Measurements from ENCODE around the gene CA6.

- TF ChIP-seq CTCF (IDR thresholded peaks at IDR 0.05), result no peak
- TF ChIP-seq ZFX (IDR thresholded peaks at IDR 0.05; ENCODE audit: borderline replicate concordance), result no peak
Observed at GRCh38 chr1:8951231-8951630, 5.6 kb downstream of the CA6 start.

Measured in 22Rv1 (cell line).